GM21390 (cell line): ENCODE data around the gene ZNF469.

Source experiments
- ATAC-seq: cut with Tn5 transposase; IDR thresholded peaks from one replicate; pipeline ENCODE4 v1.9.1; 2021; ENCODE audit not compliant: unreplicated experiment

The ZNF469 gene, protein sequence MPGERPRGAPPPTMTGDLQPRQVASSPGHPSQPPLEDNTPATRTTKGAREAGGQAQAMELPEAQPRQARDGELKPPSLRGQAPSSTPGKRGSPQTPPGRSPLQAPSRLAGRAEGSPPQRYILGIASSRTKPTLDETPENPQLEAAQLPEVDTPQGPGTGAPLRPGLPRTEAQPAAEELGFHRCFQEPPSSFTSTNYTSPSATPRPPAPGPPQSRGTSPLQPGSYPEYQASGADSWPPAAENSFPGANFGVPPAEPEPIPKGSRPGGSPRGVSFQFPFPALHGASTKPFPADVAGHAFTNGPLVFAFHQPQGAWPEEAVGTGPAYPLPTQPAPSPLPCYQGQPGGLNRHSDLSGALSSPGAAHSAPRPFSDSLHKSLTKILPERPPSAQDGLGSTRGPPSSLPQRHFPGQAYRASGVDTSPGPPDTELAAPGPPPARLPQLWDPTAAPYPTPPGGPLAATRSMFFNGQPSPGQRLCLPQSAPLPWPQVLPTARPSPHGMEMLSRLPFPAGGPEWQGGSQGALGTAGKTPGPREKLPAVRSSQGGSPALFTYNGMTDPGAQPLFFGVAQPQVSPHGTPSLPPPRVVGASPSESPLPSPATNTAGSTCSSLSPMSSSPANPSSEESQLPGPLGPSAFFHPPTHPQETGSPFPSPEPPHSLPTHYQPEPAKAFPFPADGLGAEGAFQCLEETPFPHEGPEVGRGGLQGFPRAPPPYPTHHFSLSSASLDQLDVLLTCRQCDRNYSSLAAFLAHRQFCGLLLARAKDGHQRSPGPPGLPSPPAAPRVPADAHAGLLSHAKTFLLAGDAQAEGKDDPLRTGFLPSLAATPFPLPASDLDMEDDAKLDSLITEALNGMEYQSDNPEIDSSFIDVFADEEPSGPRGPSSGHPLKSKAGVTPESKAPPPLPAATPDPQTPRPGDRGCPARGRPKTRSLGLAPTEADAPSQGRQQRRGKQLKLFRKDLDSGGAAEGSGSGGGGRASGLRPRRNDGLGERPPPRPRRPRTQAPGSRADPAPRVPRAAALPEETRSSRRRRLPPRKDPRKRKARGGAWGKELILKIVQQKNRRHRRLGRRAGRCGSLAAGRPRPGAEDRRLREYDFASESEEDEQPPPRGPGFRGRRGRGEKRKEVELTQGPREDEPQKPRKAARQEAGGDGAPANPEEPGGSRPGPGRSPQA (N-terminal part only)

DNA sequence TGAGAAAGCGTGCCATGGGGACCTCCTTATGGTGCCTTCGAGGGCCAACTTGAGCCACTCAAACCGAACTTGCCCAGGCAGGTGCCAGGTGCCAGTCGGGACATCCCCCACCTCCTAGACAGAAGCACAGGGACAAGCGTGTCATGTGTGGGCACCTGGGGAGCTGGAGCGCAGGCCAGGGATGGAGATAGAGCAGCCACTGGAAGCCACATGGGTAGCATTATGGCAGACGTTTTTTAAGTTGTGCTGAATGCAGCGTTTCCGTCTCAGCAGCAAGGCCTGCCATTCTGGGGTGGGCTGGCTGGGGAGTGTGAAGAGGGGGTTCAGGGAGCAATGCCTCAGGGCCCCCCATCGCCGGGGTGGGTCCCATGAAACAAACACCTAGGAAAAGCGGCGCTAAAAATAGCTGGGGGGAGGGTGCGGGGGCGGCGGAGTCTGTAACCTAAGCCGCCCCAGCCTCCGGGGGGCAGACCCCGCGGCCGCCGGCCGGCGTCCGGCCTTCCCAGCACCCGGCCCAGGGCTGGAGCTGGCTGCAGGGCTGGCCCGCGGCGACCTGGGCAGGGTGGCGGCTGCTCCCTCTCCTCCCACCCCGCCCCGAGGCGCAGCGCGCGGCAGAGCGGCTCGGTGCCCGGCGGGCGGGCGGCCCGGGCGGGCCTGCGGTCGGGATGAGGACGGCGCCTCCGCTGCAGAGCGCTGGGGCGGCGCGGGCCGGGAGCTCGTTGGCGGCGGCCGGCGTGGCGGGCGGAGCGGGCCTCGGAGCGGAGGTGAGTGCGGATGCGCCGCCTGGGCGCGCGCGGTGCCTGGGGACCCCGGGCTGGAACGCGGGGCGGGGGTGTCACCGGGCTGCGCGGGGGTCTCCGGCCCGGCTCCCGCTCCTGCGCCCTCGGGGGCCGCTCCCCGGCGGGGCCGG is at the start of gene ZNF469:
Gene ZNF469 (plus strand): TSS at position 469 of the 910 bp plus-strand sequence. CDS start 44,512 bp downstream, outside the sequence.
- ATAC-seq, result no peak

DNA sequence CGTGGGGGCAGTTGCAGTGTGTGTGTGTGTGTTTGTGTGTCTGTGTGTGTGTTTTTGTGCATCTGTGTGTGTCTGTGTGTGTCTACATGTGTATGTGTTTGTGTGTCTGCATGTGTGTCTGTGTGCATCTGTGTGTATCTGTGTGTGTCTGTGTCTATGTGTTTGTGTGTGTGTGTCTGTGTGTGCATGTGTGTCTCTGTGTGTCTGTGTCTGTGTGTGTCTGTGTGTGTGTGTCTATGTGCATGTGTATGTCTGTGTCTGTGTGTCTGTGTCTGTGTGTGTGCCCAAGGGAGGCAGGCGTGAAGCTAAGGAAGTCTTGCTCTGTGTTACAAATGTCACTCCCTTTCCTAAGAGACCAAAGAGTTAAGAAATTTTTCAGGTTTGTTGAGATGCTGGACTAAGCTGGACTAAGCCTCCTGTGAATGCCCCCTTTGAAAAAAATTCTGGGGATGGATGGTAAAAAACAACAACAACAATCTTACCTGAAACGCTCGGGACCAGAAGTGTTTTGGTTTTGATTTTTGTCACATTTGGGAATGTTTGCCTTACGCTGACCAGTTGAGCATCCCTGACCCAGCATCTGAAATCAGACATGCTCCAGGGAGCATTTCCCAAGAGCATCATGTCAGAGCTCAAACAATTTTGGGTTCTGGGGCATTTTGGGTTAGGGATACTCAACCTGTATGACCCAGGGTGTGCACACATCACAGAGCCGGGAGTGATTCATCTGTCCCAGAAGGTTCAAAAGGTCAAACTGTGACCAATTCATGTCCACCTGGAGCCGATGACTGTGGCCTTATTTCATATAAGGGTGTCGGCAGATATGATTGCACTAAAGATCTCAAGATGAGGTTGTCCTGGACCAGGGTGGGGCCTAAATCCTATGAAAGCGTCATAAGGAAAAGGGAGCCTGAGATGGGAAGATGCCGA is 48.6 kb upstream of the ZNF469 start:
- ATAC-seq, result no peak

DNA sequence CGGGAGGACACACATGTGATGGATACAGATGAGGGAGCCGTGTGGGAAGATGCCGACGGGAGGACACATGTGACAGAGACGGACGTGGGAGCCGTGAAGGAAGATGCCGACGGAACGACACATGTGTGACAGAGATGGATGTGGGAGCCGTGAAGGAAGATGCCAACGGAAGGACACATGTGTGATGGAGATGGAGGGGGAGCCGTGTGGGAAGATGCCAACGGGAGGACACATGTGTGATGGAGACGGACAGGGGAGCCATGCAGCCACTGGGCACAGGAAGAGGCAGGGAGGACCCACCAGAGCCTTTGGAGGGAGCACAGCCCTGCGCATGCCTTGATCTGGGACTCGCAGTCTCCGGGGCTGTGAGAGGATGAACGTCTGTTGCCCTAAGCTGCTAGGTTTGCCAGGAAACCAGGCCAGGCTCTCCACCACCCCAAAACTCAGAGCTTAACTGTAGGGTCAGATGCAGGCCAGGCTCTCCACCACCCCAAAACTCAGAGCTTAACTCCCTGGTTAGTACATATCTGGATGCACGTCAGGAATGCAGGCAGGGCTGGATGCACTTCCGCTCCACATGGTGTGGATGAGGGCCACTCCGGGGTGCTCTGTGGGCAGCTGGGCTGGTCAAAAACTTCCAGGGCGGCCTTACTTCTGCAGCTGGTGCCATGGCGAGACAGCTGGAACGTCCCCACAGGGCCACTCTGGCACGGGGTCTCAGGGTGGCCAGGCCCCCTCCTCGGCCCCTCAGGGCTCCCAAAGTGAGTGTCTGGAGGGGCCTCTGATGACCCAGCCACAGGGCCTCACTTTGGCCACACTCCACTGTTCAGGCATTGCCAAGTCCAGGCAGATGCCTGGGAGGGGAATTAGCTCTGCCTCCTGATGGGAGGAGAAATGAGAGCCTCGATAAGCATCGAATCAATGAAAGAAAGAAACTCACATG is 47.7 kb upstream of the ZNF469 start:
- no peak for ATAC-seq

DNA sequence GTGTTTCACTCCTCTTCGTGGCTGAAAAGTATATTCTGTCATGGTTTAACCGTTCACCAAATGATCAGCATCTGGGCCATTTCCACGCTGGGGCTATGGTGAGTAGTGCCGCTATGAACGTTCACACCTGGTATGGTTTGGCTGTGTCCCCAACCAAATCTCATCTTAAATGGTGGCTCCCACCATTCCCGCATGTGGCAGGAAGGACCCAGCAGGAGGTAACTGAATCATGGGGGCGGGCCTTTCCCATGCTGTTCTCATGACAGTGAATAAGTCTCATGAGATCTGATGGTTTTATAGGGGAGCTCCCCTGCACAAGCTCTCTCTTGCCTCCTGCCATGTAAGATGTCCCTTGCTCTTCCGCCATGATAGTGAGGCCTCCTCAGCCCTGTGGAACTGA is 45.7 kb upstream of the ZNF469 start:
- no peak for ATAC-seq

DNA sequence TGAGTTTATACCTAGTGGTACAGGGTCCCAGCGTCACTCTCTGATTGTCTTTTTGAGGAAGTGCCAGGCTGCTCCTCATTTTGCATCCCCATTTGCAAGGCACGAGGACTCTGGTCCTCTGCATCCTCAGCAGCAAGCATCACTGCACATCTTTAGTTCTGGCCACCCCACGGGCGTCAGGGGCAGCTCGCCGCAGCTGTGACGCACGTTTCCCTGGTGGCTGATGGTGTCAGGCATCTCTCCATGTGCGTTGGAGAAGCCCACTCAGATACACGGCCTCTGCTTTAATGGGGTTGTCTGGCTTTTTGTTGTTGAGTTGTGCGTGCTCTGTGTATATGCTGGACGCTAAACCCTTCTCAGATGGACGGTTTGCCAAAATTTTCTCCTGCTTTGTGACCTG is 45.2 kb upstream of the ZNF469 start:
- ATAC-seq, result no peak

DNA sequence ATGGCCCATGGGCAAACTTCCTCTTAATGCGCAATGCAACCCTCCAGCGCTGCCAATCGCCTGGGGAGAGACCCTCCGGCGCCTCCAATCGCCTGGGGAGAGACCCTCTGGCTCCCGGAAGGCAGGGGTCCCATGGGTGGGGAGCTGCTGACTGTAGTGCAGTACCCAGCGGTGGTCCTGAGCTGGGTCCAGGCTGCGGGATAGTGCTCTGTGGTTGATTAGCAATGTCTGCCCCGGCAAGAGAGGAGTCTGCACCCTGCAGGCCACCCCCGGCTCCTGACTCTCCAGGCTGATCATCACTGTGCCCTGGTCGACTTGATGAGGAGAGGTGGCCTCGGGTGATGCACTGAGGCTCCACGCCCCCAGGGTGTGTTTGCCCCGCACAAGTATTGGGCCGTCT is 44.6 kb upstream of the ZNF469 start:
- ATAC-seq, result no peak

DNA sequence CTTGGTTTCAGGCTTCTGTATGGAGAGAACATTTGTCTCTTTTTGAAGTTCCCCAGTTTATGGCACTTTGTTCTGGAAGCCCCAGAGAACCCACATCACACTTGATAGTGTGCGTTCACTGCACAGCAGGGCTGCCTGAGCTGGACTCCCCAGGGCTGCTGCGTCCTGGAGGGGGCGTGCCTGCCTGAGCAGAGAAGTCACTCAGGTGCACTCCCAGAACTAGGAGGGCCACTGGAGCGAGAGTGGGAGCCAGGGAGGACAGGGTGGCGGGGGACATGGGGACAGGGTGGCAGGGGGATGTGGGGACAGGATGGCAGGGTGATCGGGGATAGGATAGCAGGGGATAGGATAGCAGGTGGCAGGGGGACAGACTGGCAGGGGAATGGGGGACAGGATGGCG is 43.9 kb upstream of the ZNF469 start:
- ATAC-seq, result no peak

DNA sequence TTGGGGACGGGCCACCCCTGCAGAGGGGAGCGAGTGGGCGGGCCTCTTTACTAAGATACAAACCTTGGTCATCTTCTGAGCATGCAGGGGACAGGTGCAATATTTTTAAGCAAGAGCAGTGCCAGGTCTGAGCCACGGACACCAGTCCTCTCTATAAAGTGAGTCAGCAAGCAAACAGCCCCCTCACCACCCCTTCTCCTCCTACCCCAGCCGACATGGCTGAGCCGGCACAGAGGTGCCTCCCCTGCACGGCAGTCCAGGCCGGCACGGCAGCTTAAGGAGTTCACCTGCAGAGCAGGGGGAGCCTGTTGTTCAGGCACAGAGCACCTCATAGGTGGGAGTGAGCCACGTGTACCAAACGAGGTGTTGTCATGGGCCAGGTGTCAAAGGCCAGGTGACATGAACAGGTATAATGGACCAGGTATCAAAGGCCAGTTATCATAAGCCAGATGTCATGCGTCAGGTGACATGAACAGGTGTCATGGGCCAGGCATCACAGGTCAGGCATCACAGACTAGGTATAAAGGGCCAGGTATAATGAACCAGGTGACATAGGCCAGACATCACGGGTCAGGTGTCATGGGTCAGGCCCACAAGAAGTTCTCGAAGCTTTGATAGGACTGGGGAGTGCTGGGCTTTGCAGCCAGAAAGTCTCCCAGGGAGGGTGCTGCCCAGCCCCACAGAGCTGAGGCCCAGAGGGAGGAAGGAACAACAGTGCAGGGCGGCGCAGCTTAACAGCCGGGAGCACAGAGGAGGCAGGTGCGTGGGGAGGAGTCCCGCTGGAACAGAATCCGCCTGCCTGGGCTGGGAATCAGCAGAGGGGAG is 42.6 kb upstream of the ZNF469 start:
- ATAC-seq, result no peak

DNA sequence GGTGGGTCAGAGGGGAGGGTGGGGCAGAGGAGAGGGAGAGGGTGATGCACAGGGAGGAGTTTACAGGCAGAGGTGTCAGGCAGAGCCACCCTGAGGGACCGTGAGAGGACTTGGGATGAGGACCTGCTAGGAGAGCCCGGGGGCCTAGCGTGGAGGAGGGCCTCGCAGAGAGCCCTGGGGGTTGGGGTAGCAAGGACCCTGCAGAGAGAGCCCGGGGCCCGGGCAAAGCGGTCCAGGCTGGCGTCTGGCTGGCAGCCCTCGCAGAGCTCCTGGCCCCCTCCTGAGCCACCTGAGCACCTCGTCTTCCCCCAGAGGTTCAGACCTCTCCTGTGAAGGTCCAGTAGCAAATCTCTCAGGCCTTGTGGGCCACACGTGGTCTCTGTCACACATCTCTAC is 42.0 kb upstream of the ZNF469 start:
- ATAC-seq, result no peak

DNA sequence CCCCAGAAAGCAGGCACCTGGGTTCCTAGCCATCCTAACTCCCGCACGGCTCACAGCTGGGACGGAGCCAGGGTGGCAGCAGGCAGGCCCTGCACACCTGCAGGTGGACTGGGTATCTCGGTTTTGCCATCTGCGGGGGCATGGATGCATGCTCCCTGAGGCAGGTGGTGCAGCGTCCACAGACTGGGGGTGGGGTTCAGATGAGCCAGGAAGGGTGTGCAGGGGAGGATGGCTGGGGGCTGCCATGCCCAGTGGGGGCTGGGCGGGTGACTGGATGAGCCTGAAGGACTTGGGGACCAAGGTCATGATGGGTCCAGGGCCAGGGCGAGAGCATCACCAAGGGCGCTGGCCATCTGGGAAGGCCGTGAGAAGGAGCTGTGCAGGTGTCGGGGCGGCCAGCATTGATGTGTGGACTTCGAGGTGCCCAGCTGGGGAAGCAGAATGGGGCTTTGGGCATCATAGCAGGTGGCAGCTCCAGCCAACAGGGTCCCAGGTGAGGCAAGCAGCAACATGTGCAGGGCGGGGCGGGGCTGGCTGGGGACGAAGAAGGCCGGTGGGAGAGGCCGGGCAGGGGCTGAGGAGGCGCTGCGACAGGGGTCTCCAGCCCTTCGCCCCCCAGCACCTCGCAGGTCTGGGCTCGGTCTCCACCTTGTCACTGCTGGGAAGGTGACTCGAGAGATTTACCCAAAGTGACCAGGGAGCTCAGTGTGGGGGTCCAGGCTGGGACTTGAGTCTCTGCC is 41.0 kb upstream of the ZNF469 start:
- no peak for ATAC-seq

DNA sequence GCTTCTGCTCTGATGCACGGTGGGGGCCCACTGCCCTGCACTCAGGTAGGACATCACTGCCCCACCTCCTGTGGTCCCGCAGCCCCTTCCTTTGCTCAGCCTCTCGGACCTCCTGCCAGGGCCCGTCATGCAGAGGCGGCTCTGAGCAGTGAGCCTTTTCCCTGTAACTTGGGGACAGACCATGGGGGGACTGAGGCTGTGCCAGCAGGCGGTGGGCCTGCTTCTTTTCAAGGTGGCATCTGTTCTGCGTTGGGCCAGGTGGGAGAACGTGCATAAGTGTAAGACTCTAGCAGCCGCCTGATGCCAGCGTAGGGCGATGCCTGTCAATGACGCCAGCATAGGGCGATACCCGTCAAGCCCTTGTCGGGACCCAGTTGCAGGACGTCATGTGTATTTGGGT is 40.3 kb upstream of the ZNF469 start:
- ATAC-seq, result no peak

DNA sequence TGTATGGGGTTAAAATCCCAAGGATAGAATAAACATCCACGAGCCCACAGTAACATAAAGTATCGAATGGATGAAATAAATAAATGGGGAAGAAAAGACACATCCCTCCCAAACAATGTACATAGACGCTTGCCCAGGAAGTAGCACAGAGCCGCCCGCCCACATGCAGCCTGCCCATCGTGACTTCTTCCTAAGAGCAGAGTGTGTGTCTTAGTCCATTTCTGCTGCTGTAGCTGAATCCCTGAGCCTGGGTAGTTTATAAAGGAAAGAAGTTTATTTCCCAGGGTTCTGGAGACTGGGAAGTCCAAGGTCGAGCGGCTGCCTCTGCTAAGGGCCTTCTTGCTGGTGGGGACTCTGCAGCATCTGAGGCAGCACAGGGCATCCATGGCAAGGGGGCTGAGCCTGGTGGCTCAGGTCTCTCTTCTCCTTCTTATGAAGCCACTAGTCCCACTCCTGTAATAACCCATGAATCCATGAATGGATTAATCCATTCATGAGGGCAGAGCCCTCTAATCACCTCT is 39.4 kb upstream of the ZNF469 start:
- no peak for ATAC-seq

DNA sequence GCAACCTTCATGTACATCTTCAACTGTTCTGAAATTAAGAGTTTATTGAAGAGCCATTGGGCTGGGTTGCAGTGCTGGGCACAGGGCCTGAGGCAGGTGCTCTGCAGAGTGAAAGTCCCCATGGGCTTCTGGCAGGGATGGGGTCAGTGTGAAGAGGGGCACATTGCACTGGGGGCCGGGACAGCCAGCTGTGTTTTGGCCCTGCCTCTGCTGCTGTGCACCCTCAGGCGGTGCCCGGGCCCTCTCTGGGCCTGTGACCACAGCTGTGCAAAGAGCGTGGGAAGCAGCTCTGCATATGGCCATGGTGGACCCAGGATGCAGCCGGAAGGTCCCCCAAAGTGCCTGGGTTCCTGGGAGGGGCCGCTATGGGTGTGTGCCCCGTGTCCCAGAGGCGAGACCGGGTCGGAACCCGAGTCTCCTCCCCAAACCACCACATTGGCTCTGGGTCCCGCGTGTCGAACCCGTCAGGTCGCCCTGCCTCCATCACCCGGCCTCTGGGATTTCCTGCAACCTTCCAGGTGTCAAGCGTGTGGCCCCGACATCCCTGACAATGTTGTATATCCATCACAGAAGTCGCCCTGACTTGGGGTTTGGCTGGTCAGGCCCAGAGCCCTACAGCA is 38.2 kb upstream of the ZNF469 start:
- no peak for ATAC-seq

DNA sequence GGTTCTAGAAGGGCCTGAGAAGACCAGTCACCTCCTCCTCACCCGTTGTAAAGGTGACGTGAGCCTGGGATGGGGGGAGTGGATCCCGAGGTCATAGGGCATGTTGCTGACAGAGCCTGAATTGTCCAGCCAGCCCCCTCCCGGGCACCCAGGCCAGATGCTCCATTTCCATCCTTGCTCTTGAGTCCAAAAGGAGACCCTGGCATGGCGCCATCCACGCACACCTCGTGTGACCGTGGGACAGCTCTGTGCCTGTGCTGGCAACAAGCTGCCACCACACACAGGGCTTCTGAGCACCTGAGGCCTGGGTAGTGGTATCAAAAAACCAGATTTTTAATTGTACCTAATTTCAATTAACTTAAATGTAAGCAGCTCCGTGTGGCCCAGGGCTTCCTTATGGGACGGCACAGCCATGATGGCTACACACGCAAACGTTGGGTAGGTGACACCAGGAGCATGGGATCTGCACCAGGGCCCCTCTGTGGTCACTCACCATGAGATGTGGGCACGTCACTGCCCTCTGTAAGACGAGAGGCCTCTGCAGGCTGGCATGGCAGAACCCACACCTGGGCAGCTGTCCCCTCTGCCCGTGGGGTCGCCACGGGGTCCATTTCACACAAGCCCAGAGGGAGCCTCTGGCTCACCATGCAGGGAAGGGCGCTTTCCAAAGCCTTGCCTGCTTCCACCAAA is 37.6 kb upstream of the ZNF469 start:
- ATAC-seq, result no peak

DNA sequence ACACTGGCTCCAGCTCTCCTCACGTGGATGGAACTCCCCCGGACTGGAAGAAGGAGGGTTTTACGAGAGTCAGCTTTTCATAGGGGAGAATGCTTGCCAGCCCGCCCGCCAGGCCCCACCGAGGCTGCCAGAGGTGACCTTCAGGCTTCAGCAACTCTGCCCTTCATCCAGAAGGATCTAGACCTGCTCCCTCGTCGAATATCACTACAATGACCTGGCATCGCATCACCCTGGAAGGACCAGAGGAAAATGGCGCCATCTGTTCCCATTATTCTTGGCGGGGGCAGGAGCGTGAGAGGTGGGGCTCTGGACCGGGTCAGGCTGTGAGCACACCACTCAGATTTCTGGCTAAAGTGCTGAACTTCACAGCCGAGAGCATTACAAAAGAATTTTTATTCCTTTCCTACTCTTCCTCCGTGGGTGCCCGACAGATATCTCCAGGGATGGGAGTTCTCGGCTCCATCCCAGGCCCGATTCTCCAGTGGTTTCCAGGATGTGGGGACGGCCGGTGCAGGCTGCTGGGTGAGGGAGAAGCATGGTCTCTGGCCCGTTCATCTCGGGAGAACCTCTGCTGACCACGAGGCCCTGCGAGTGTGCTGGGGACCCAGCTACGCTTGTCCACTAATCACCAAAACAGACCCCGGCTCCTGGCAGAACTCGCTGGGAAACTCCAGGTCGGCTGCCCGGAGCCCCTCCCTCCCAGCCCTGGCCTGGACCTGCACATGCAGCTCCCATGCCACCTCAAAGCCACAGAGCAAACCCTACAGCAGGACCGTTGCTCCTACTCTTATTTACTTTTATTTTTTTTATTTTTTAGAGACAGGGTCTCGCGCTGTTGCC is 36.8 kb upstream of the ZNF469 start:
- no peak for ATAC-seq
